Erythroblast (primary cell): ENCODE results near the gene ZC3H12A.

Experiments
- GATA1 ChIP-seq: IDR thresholded peaks from 2 replicates; pipeline ENCODE4 v1.6.1; 2011; ENCODE audit warnings: low read depth, mild to moderate bottlenecking, control low read depth, low read length, moderate library complexity
- POLR2A ChIP-seq: IDR thresholded peaks from 2 replicates; pipeline ENCODE4 v1.6.1; 2011; ENCODE audit warnings: mild to moderate bottlenecking, low read length

DNA sequence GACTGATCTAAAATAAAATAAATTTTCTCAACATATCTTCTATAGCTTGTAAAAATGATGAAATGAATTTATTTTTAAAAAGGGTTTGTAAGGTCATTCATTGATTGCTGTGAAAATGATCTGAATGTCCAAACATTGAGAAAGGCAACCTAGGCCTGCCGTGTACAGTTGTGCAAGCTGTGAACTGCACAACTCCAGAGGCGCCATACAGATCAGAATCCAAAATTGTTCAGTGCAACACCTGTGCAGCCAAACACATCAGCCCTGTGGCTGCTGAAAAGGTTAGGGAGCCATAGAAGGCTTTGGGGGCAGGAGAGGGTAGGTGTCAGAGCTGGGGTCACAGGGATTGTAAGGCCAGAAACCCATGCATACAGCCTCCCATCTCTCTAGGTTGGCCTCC is 9.9 kb upstream of the ZC3H12A start:
- TF ChIP-seq POLR2A (no peak), GATA1 (no peak)
